SK-N-SH (cell line): Measurements from ENCODE around the gene MED26. TPM values are rescaled to one million over a fixed set of nuclear protein-coding genes. Genes with fewer than 3 reads are reported as not detected.
A peak's percentile ranks its signal among the peaks of the same experiment; 100 is the strongest.

Experiments
- CTCF ChIA-PET: fragments of 300-600, 350-600 bp; formaldehyde crosslinking; extraction: SDS; loops from one replicate; lab custom pipeline; 2021; lab: Yijun Ruan, JAX
- POLR2A ChIA-PET: fragments of 350-600 bp; sonication (Branson Sonifier 250); formaldehyde crosslinking; extraction: SDS; loops from one replicate; lab custom pipeline; 2020; ENCODE audit warnings: antibody characterized with exemption, inconsistent platforms; lab: Yijun Ruan, JAX
- DNase-seq: peaks from one replicate; pipeline ENCODE4 v3.0.0; 2012
- H2AFZ ChIP-seq: fragments of 200-600 bp; sonication (generic); 2 replicates; pipeline ENCODE4 v1.8.1; 2016; ENCODE audit warnings: antibody characterized with exemption, mild to moderate bottlenecking, low read depth
- H3F3A ChIP-seq: fragments of 200-600 bp; sonication (generic); replicated peaks from 2 replicates; pipeline ENCODE3; 2016; ENCODE audit warnings: antibody characterized with exemption, mild to moderate bottlenecking; ENCODE audit not compliant: insufficient read depth
- H3K27ac ChIP-seq, 2 experiments: fragments of 200-500 bp in 1 of 2; fragments of 200-600 bp in 1 of 2; sonication (Bioruptor generic) in 1 of 2; sonication (generic), shearing (Covaris generic) in 1 of 2; 2 replicates each; pipeline versions ENCODE4 v1.5.1 to v1.6.1; 2014 to 2016; ENCODE audit warnings: low read depth in 2 of 2, inconsistent platforms in 1 of 2, low read length in 1 of 2, mild to moderate bottlenecking in 1 of 2, mixed read lengths in 1 of 2
- H3K27me3 ChIP-seq: fragments of 200-600 bp; sonication (generic), shearing (Covaris generic); 2 replicates; pipeline ENCODE4 v1.6.1; 2016; ENCODE audit warnings: mixed run types; ENCODE audit not compliant: insufficient read depth
- H3K36me3 ChIP-seq, 2 experiments: fragments of 200-500 bp in 1 of 2; fragments of 200-600 bp in 1 of 2; sonication (Bioruptor generic) in 1 of 2; sonication (generic) in 1 of 2; replicated peaks in 1 of 2; 2 replicates each; pipeline versions ENCODE3 to v1.5.1; 2014 to 2016; ENCODE audit warnings: low read length in 1 of 2, mild to moderate bottlenecking in 1 of 2; ENCODE audit not compliant: insufficient read depth in 2 of 2, control insufficient read depth in 1 of 2
- H3K4me1 ChIP-seq, 2 experiments: fragments of 200-500 bp in 1 of 2; fragments of 200-600 bp in 1 of 2; sonication (Bioruptor generic) in 1 of 2; sonication (generic), shearing (Covaris generic) in 1 of 2; 2 replicates each; pipeline versions ENCODE4 v1.5.1 to v1.6.1; 2014 to 2016; ENCODE audit warnings: low read depth in 1 of 2, low read length in 1 of 2, mixed run types in 1 of 2; ENCODE audit not compliant: insufficient read depth in 2 of 2, control insufficient read depth in 1 of 2
- H3K4me2 ChIP-seq: fragments of 200-600 bp; sonication (generic), shearing (Covaris generic); 2 replicates; pipeline ENCODE4 v1.6.1; 2017; ENCODE audit warnings: mixed run types
- H3K4me3 ChIP-seq, 2 experiments: fragments of 200-500 bp in 1 of 2; fragments of 200-600 bp in 1 of 2; sonication (Bioruptor generic) in 1 of 2; sonication (generic), shearing (Covaris generic) in 1 of 2; 2 replicates each; pipeline versions ENCODE4 v1.5.1 to v1.8.1; 2014 to 2016; ENCODE audit warnings: low read depth in 2 of 2, inconsistent platforms in 1 of 2, low read length in 1 of 2, mild to moderate bottlenecking in 1 of 2, mixed read lengths in 1 of 2, moderate library complexity in 1 of 2
- H3K79me2 ChIP-seq: fragments of 200-600 bp; sonication (generic); 2 replicates; pipeline ENCODE4 v1.8.1; 2017; ENCODE audit warnings: mild to moderate bottlenecking; ENCODE audit not compliant: insufficient read depth
- H3K9ac ChIP-seq: fragments of 200-600 bp; sonication (generic); 2 replicates; pipeline ENCODE4 v1.6.1; 2017; ENCODE audit warnings: mixed run types
- H3K9me2 ChIP-seq: fragments of 200-600 bp; sonication (generic); 2 replicates; pipeline ENCODE4 v1.6.1; 2017; ENCODE audit warnings: mixed run types
- H3K9me3 ChIP-seq: fragments of 200-600 bp; sonication (generic); 2 replicates; pipeline ENCODE4 v1.6.1; 2017; ENCODE audit warnings: mixed run types, mild to moderate bottlenecking, moderate library complexity
- H4K20me1 ChIP-seq: fragments of 200-600 bp; sonication (generic); 2 replicates; pipeline ENCODE4 v1.6.1; 2017; ENCODE audit warnings: mild to moderate bottlenecking, mixed run types; ENCODE audit not compliant: insufficient read depth
- CHD2 ChIP-seq: fragments of 150-350 bp; IDR thresholded peaks from 2 replicates; pipeline ENCODE4 v1.6.1; 2018; ENCODE audit warnings: low read length; ENCODE audit not compliant: partially characterized antibody
- EP300 ChIP-seq, 2 experiments: IDR thresholded peaks; 2 replicates each; pipeline versions ENCODE4 v1.4.0 to v1.6.1; 2012; ENCODE audit warnings: borderline replicate concordance in 1 of 2, low read depth in 1 of 2, low read length in 1 of 2
- FOSL2 ChIP-seq: IDR thresholded peaks from 2 replicates; pipeline ENCODE4 v1.4.0; 2012; ENCODE audit warnings: low read depth, mild to moderate bottlenecking, moderate library complexity, borderline replicate concordance
- FOXM1 ChIP-seq: IDR thresholded peaks from 2 replicates; pipeline ENCODE4 v1.4.0; 2012; ENCODE audit warnings: low read depth, mild to moderate bottlenecking
- GABPA ChIP-seq: IDR thresholded peaks from 2 replicates; pipeline ENCODE4 v1.4.0; 2012; ENCODE audit warnings: low read depth, mild to moderate bottlenecking
- POLR2AphosphoS5 ChIP-seq: IDR thresholded peaks from 2 replicates; pipeline ENCODE4 v1.6.1; 2012; ENCODE audit warnings: low read depth, low read length
- RAD21 ChIP-seq: IDR thresholded peaks from 2 replicates; pipeline ENCODE4 v1.6.1; 2012; ENCODE audit warnings: mild to moderate bottlenecking, low read length
- WGBS: methylation state at CpG from one replicate; pipeline ENCODE4 v1.1.6; 2017; ENCODE audit warnings: low lambda C conversion rate; 5-methylcytosine and 5-hydroxymethylcytosine counted together
- polyA plus RNA-seq, 3 experiments: library from polyadenylated mRNA; depleted of rRNA; stranded (reverse); fragments of >200 nt; gene quantifications; 2 replicates each; pipeline ENCODE4 v1.2.3, GENCODE V29; 2012
- TF ChIP-seq, protein P1 (sequence below): IDR thresholded peaks from 2 replicates; pipeline ENCODE4; 2012
- TF ChIP-seq, protein P2 (sequence below): IDR thresholded peaks from 2 replicates; pipeline ENCODE4 v1.4.0; 2012; ENCODE audit warnings: low read depth

The MED26 gene
- polyA plus RNA-seq, 1 of the 3 experiments (the other 2 are of a cell fraction), result 3.5 TPM

DNA sequence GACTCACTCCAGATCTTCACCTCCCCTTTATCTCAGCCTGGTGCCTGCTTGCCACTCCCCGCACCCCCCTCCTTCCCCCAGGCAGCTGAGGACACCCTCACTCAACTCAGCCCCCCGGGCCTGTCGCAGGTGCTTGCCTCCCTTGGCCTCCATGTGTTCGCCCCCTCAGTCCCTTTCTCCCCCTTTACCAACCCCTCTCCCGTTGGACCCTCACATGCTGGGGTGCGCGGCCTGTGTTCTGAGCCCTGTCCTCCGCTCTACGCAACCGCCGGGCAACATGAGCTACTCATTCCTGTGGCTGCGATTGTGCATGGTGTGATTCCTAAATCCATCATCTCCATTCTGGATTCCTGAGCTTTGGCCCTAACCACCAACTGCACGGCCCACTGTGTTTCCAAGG lies 90.9 kb downstream of the MED26 start:
- Histone ChIP-seq H3K4me2 (no peak overlapping the region), H3K27me3 (no peaks in the 10 kb centered on the region), H3K4me1 (peaks cover 6 to 10% of the 10 kb centered on the region in 2 experiments; a peak in 2 of 4 replicates)
- no peak for TF ChIP-seq CHD2
- TF ChIP-seq, protein P1, sequence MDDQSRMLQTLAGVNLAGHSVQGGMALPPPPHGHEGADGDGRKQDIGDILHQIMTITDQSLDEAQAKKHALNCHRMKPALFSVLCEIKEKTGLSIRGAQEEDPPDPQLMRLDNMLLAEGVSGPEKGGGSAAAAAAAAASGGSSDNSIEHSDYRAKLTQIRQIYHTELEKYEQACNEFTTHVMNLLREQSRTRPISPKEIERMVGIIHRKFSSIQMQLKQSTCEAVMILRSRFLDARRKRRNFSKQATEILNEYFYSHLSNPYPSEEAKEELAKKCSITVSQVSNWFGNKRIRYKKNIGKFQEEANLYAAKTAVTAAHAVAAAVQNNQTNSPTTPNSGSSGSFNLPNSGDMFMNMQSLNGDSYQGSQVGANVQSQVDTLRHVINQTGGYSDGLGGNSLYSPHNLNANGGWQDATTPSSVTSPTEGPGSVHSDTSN, result no peak
- no peak for TF ChIP-seq EP300 (IDR thresholded peaks at IDR 0.05; ENCODE audit: borderline replicate concordance in 1 of 2, low read depth in 1 of 2, low read length in 1 of 2)
- no peak for TF ChIP-seq GABPA
- TF ChIP-seq, all 33 proteins: peak for 0
- no peak overlapping the region for H3K27ac ChIP-seq
- H3K36me3 ChIP-seq, result peaks cover 25 to 44% of the 10 kb centered on the region in 2 experiments
- H3K9ac ChIP-seq, result no peak overlapping the region
- H3K9me2 ChIP-seq, result no peaks in the 10 kb centered on the region
- peaks cover 86% of the 10 kb centered on the region for H3K79me2 ChIP-seq
- DNase-seq, result peak; percentile 28
- H3K4me3 ChIP-seq, result no peak overlapping the region
- no peak overlapping the region for H2AFZ ChIP-seq
- 93% methylated on average over 13 of the region's 13 CpGs for WGBS
- peaks cover 72% of the 10 kb centered on the region for H4K20me1 ChIP-seq
- ChIA-PET CTCF (no interaction called here), POLR2A (no interaction called here)
- no peaks in the 10 kb centered on the region for H3F3A ChIP-seq
- no peaks in the 10 kb centered on the region for H3K9me3 ChIP-seq

DNA sequence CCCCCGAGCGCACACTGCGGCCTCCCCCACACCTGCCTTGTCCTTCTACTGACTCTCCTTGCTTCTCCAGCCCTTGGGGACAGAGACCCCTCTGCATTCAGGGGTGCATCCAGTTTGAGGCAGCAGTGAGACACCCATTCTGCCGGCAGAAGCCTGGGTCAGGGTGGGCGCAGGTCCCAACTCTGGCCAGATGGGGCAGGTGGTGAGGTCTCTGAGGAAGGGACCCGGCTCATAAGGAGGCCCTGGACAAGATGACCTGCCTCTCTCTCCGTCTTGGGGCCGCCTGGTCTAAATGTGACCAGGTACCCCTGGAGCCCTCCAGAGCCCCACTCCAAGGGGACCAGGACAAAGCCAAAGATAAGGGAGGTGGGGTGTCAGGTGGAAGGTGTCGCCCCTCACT lies 91.9 kb downstream of the MED26 start:
- CTCF ChIA-PET, result no interaction called here

More for the DNA sequence above, 91.9 kb downstream of the MED26 start:
- Histone ChIP-seq H3K9me2 (no peaks in the 10 kb centered on the region), H3K36me3 (peaks cover 25 to 53% of the 10 kb centered on the region in 2 experiments), H3K79me2 (peaks cover 80% of the 10 kb centered on the region), H3K9me3 (no peaks in the 10 kb centered on the region), H2AFZ (no peak overlapping the region), H3K4me2 (no peak overlapping the region), H3K4me1 (peaks cover 6 to 7% of the 10 kb centered on the region in 2 experiments; a peak in 2 of 4 replicates), H3F3A (no peaks in the 10 kb centered on the region), H3K4me3 (no peak overlapping the region), H4K20me1 (peaks cover 65% of the 10 kb centered on the region), H3K9ac (no peak overlapping the region), H3K27ac (no peak overlapping the region), H3K27me3 (no peaks in the 10 kb centered on the region)
- TF ChIP-seq RAD21 (no peak), FOSL2 (no peak), POLR2AphosphoS5 (no peak), FOXM1 (no peak), CHD2 (no peak)
- TF ChIP-seq, protein P2, sequence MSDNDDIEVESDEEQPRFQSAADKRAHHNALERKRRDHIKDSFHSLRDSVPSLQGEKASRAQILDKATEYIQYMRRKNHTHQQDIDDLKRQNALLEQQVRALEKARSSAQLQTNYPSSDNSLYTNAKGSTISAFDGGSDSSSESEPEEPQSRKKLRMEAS, result no peak
- TF ChIP-seq, protein P1, result no peak
- peak; percentile 37 for DNase-seq
- WGBS, result 90% methylated on average over 8 of the region's 9 CpGs
- POLR2A ChIA-PET, result interaction anchor here (1.2 kb wide), 1 partner anchor 18 kb away, joined by 5 read pairs; no protein-coding TSS in a partner anchor
